HG03064 (cell line): ENCODE measurements around the gene MED19.
"Not testable (repeated sequence)": the region's sequence is repeated elsewhere in the genome, so short reads cannot be mapped to it uniquely, and the experiment has no call there.

Source experiments
- ATAC-seq: cut with Tn5 transposase; IDR thresholded peaks from one replicate; pipeline ENCODE4 v1.9.1; 2021; ENCODE audit warnings: low read depth; ENCODE audit not compliant: unreplicated experiment

The MED19 gene

GRCh38 chr11:57709802-57710367 lies 2.1 kb downstream of the MED19 start:
- ATAC-seq, result no peak

DNA sequence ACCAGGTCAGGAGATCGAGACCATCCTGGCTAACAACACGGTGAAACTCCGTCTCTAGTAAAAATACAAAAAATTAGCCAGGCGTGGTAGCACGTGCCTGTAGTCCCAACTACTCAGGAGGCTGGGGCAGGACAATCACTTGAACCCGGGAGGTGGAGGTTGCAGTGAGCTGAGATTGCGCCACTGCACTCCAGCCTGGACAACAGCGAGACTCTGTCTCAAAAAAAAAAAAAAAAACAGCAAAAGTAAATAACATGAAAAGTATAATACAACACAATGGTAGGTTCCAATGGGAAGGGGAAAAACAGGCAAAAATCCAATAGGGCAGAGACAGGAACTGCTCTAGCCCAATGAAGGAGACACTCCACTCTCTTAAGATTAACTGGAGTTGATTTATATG lies 6.6 kb downstream of the MED19 start:
- not testable (repeated sequence) for ATAC-seq

DNA sequence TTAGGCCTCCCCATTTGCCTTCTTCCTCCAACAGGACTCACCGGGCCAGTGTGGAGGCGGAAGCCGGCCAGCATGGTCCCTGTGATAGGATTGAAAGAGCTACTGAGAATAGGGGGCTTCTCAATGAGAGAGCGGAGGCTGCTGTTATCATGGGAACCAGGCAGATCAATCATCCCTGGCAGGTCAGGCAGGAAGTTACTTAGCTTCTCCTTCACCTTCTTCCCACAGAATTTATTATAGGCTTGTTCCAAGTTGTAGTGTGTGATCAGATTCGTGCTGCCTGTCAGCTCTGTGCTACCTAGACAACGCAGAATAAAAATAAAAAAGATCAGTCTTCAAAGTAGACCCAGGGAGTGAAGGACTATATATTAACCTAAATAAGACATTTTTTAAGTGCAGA lies 7.1 kb downstream of the MED19 start:
- ATAC-seq, result no peak

DNA sequence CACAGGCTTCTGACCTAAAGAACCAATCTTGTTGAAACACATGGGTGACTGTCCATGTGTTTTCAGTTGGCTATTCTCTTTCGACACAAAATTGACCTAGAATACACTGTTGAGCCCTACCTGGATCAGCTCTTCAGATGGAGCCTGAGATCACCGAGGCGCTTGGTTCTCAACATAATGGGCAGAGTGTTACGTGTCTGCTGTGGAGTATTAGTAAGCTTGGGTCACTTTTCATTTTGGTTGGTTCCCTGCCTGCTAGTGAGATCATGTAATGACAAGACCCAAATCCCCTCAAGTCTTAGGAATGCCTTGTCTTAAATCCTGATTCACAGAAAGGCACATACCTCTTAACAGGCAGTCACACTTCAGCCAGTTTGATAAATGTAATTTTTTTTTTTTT lies 8.7 kb downstream of the MED19 start:
- no peak for ATAC-seq

DNA sequence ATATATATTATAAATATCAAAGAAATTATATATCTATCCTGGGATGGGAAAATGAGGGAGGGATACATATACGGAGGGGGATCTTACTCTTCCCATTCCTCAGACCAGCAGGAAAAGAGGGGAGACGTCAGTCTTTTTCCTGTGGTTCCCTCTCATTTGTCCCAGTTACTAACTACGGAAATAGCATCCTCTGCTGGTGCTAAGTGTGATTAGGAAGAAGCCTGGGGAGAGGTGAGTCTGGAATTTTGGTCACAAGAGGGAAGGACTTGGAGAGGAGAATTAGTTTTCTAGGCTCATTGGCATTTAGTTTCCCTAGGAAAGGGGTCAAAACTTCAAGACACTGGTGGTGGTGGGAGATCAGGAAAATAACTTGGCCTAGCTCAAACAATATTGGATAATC lies 11.6 kb downstream of the MED19 start:
- ATAC-seq, result no peak

GRCh38 chr11:57699813-57700212 lies 12.2 kb downstream of the MED19 start:
- no peak for ATAC-seq

DNA sequence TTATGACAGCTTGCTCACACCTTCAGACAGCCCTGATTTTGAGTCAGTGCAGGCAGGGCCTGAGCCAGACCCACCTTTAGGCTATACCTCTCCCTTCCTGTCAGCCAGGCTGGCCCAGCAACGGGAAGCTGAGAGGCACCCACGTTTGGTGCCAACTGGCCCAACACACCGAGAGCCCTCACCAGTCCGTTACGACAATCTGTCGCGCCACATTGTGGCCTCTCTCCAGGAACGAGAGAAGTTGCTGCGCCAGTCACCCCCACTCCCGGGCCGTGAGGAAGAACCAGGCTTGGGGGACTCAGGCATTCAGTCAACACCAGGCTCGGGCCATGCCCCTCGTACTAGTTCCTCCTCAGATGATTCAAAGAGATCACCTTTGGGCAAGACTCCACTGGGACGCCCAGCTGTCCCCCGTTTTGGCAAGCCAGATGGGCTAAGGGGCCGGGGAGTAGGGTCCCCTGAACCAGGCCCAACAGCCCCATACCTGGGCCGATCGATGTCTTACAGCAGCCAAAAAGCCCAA lies 13.1 kb downstream of the MED19 start:
- no peak for ATAC-seq

- ATAC-seq, result not testable (repeated sequence)
Measured at GRCh38 chr11:57690474-57690873, 21.5 kb downstream of the MED19 start.

- ATAC-seq, result no peak
Measured at GRCh38 chr11:57681168-57681567, 30.8 kb downstream of the MED19 start.

GRCh38 chr11:57680552-57680874 lies 31.5 kb downstream of the MED19 start:
- no peak for ATAC-seq

DNA sequence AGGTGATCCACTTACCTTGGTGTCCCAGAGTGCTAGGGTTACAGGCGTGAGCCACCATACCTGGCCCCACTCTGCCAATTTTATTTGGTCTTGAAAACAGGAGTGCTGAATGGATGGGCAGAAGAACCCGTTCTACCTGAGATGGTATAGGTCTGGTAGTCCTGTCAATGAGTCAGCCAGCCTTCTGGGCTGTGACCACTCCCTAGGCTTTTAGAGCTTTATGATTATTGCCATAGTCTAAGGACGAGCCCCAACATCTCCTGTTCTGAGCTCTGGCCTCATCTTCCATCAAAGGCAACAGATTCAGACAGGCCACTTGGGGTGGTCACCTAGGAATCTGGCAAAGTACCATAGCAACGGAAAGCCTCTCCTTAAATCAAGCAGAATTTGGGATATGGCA lies 32.6 kb downstream of the MED19 start:
- no peak for ATAC-seq

GRCh38 chr11:57675176-57675941 lies 36.7 kb downstream of the MED19 start:
- ATAC-seq, result no peak

GRCh38 chr11:57674251-57674650 lies 37.8 kb downstream of the MED19 start:
- no peak for ATAC-seq

- peak; percentile 23 for ATAC-seq
Measured at GRCh38 chr11:57668434-57668782, 43.6 kb downstream of the MED19 start.

DNA sequence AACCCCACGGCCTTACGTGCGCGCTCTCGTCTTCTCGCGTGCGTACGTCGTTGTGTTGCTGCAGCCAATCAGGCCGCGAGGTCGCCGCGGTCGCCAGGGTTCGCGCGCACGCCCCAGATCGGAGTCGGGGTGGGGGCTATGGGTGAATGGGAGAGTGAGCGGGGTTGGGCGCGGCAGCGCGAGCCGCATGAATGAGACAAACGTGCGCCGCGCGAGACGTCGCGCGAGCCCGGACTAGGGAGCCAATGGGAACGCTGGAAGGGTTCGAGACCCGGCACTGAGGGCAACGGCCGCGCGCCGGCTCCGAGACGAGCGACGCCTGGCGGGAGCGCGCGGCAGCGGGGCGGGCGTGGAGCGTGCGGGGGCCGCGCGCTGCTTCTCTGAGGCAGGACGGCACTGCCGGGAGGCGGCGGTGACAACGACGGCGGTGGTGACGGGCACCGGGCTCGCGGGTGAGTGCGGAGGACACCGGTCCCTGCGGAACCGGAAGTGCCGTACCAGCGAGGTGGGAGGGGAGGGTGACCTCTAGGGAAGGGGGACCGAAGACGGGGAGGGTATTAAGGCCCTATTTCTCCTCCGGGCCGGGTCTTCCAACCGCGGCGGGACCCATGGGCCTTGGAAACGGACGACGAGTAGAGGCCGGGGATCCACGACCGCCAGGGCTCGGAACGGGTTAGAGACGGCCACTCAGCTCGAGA lies 44.1 kb downstream of the MED19 start, which contains the start of gene ZDHHC5:
ZDHHC5 (plus strand) TSS at position 379 of the 698 bp plus-strand sequence. CDS start 4,977 bp downstream, outside the sequence.
- ATAC-seq, result peak; percentile 81

GRCh38 chr11:57667117-57667735 lies 44.8 kb downstream of the MED19 start:
- ATAC-seq, result peak; percentile 60

DNA sequence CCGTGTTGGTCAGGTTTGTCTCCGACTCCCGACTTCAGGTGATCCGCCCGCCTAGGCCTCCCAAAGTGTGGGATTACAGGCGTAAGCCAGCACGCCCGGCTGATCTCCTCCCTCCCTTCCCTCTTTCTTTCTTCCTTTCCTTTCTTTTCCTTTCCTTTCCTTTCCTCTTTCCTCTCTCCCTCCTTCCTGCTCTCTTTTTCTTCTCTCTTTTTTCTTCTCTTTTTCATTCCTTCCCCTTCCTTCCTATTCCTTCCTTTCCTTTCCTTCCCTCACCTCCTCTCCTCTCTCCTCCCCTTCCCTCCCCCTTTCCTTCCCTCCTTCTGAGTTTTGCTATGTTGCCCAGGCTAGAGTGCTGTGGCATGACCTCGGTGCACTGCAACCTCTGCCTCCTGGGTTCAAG lies 48.0 kb downstream of the MED19 start:
- ATAC-seq, result no peak

DNA sequence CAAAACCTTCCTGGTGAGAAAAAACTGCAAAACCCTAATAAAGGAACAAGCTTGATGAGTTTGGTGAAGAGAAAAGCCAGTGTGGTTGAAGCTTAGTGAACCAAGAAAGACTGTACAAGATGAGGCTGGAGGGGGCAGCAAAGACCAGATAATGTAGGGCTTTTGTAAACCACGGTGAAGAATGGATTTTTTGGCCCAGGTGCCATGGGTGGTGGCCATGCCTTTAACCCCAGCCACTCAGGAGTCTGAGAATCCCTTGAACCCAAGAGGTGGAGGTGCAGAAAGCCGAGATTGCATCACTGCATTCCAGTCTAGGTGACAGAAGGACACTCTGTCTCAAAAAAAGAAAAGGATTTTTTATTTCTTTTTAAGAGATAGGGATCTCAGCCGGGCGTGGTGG lies 49.1 kb downstream of the MED19 start:
- ATAC-seq, result no peak

DNA sequence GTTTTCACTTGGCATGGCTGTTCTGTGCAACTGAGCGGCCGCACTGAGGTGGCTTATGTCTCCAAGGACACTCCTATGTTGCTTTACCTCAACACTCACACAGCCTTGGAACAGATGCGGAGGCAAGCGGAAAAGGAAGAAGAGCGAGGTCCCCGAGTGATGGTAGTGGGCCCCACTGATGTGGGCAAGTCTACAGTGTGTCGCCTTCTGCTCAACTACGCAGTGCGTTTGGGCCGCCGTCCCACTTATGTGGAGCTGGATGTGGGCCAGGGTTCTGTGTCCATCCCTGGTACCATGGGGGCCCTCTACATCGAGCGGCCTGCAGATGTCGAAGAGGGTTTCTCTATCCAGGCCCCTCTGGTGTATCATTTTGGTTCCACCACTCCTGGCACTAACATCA lies 52.3 kb downstream of the MED19 start:
- ATAC-seq, result no peak

DNA sequence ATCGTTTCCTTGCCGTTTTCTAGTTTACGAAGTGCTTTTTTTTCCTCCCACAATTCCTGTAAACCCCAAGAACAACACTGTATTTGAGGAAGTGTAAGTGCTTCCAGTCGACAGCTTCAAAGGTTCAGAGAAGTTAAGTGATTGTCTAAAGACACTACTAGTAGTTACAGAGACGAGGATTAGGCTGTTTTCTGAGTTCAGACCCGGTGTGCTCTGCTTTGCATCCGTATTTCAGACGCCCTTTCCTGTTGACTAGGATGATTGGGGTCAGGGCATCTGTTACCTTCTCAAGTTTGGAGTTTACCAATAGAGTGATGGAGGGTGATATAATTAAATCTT lies 54.0 kb downstream of the MED19 start:
- ATAC-seq, result no peak
